ENCODE results near the gene ZBTB45.

The ZBTB45 gene

GRCh38 chr19:58519355-58520256, at the start of gene ZBTB45:
Gene ZBTB45 (minus strand): TSS chr19:58519810. CDS start chr19:58517673, 2,137 bp downstream.
- peak; percentile 80 for DNase-seq (ENCODE audit: low read depth)

GRCh38 chr19:58568453-58569130, 49.0 kb upstream of the ZBTB45 start:
- DNase-seq (ENCODE audit: low read depth): no peak

GRCh38 chr19:58566989-58567388, 47.4 kb upstream of the ZBTB45 start:
- no peak for DNase-seq (ENCODE audit: low read depth)

GRCh38 chr19:58563823-58564222, 44.2 kb upstream of the ZBTB45 start:
- DNase-seq (ENCODE audit: low read depth): no peak

- DNase-seq (ENCODE audit: low read depth): no peak
Measured at GRCh38 chr19:58563034-58563573, 43.5 kb upstream of the ZBTB45 start.

GRCh38 chr19:58562122-58563033, 42.8 kb upstream of the ZBTB45 start:
- DNase-seq (ENCODE audit: low read depth): no peak

GRCh38 chr19:58561373-58562121, 41.9 kb upstream of the ZBTB45 start:
- DNase-seq (ENCODE audit: low read depth): no peak

- DNase-seq (ENCODE audit: low read depth): no peak
Measured at GRCh38 chr19:58560921-58561320, 41.3 kb upstream of the ZBTB45 start.

GRCh38 chr19:58560007-58560887, 40.6 kb upstream of the ZBTB45 start:
- no peak for DNase-seq (ENCODE audit: low read depth)

- DNase-seq (ENCODE audit: low read depth): peak; percentile 49
Measured at GRCh38 chr19:58559275-58560006, 39.8 kb upstream of the ZBTB45 start.

- DNase-seq (ENCODE audit: low read depth): peak; percentile 99
Measured at GRCh38 chr19:58558623-58559274, 39.1 kb upstream of the ZBTB45 start.

- DNase-seq (ENCODE audit: low read depth): peak; percentile 51
Measured at GRCh38 chr19:58558066-58558622, 38.5 kb upstream of the ZBTB45 start, which contains the start of gene UBE2M. Gene UBE2M (minus strand): TSS chr19:58558611. CDS start chr19:58558381, 230 bp downstream.

- no peak for DNase-seq (ENCODE audit: low read depth)
Measured at GRCh38 chr19:58557221-58558065, 37.8 kb upstream of the ZBTB45 start.

GRCh38 chr19:58556622-58557220, 37.1 kb upstream of the ZBTB45 start:
- DNase-seq (ENCODE audit: low read depth): no peak

GRCh38 chr19:58555920-58556621, 36.5 kb upstream of the ZBTB45 start:
- DNase-seq (ENCODE audit: low read depth): no peak

GRCh38 chr19:58555369-58555885, 35.8 kb upstream of the ZBTB45 start:
- DNase-seq (ENCODE audit: low read depth): no peak

Data from activated T-helper 9 cell treated with anti-CD3 and anti-CD28 coated beads, Interleukin-2, amount 50 U/mL, for 16 hours (primary cell).